HFFc6 (cell line): ENCODE results near the gene WNT7A. TPM values are rescaled to one million over a fixed set of nuclear protein-coding genes. Genes with fewer than 3 reads are reported as not detected.

Source experiments
- DNase-seq: peaks from one replicate; pipeline ENCODE4 v3.0.0-alpha.2; 2018
- H3K27ac Mint-ChIP-seq: 2 replicates; pipeline ENCODE4 v1.8.0; 2020; ENCODE audit warnings: mild to moderate bottlenecking, mixed read lengths
- H3K27me3 Mint-ChIP-seq: 2 replicates; pipeline ENCODE4 v1.8.0; 2021; ENCODE audit warnings: mild to moderate bottlenecking, moderate library complexity, mixed read lengths; ENCODE audit not compliant: insufficient read depth
- H3K36me3 Mint-ChIP-seq: 2 replicates; pipeline ENCODE4 v1.8.0; 2021; ENCODE audit warnings: low read depth, mixed read lengths
- H3K4me1 Mint-ChIP-seq: 2 replicates; pipeline ENCODE4 v1.8.0; 2020; ENCODE audit warnings: low read depth, mixed read lengths
- H3K4me3 Mint-ChIP-seq: 2 replicates; pipeline ENCODE4 v1.8.0; 2020; ENCODE audit warnings: mild to moderate bottlenecking, moderate library complexity, mixed read lengths
- H3K9me3 Mint-ChIP-seq: 2 replicates; pipeline ENCODE4 v1.8.0; 2020; ENCODE audit warnings: mild to moderate bottlenecking, mixed read lengths
- CTCF ChIP-seq: fragments of 200-600 bp; sonication (generic); IDR thresholded peaks from 2 replicates; pipeline ENCODE4 v1.5.0; 2021; ENCODE audit warnings: antibody characterized with exemption, mild to moderate bottlenecking
- total RNA-seq, 6 experiments: library from RNA; stranded (reverse); fragmentation: NEBNext Ultra II Directional; extraction: Animal tissue kit (Norgen Biotek cat#: 25700); gene quantifications; 2 replicates in 1 of 6; 3 replicates in 5 of 6; pipeline ENCODE4 v1.2.3, GENCODE V29; 2021

Gene WNT7A
- total RNA-seq, 6 experiments from 2014 or later: not detected

GRCh38 chr3:13767030-13767429, 112.8 kb downstream of the WNT7A start:
- Mint-ChIP-seq H3K9me3 (no peaks in the 10 kb centered on the region; the same call in 1 of the 2 replicates), H3K4me3 (no peak overlapping the region), H3K27ac (no peak overlapping the region), H3K27me3 (peaks cover 11% of the 10 kb centered on the region), H3K4me1 (no peaks in the 10 kb centered on the region), H3K36me3 (no peaks in the 10 kb centered on the region)
- no peak for TF ChIP-seq CTCF
- no peak for DNase-seq

Other genes with a start within 250 kb of the WNT7A start
- 10 to 100 TPM in 3 of 6 experiments, 1 to 10 TPM in 3; 9.4 to 12.0 (median 10.1) TPM for gene CHCHD4, start 244.8 kb upstream of the WNT7A start, total RNA-seq
- gene TMEM43, start 245.0 kb upstream of the WNT7A start, total RNA-seq: 10 to 100 TPM; 73.3 to 90.8 (median 80.7) TPM